ENCODE results near the gene WIPF3.

Gene WIPF3

GRCh38 chr7:29935111-29935510 is 128.8 kb downstream of the WIPF3 start:
- Histone ChIP-seq H3K9ac (ENCODE audit: low read depth, low read length) (no peak overlapping the region), H3K36me3 (ENCODE audit: control insufficient read depth, insufficient read depth, low read length) (peaks cover 80% of the 10 kb centered on the region), H3K4me3 (ENCODE audit: low read depth, low read length) (no peak overlapping the region), H3K9me3 (ENCODE audit: control insufficient read depth, insufficient read depth, low read length) (0 out of 2 replicates have a peak, but pooled peaks cover 4% of the 10 kb centered on the region), H3K27me3 (ENCODE audit: control insufficient read depth, insufficient read depth, low read length) (no peaks in the 10 kb centered on the region), H3K27ac (ENCODE audit: low read depth, low read length) (no peak overlapping the region), H3K4me1 (ENCODE audit: control insufficient read depth, insufficient read depth, low read length) (no peaks in the 10 kb centered on the region)

- H3K4me3 ChIP-seq (ENCODE audit: low read depth, low read length), result no peak overlapping the region
- H3K9me3 ChIP-seq (ENCODE audit: control insufficient read depth, insufficient read depth, low read length), result 0 out of 2 replicates have a peak, but pooled peaks cover 4% of the 10 kb centered on the region
- no peaks in the 10 kb centered on the region for H3K4me1 ChIP-seq (ENCODE audit: control insufficient read depth, insufficient read depth, low read length)
- no peak overlapping the region for H3K27ac ChIP-seq (ENCODE audit: low read depth, low read length)
- no peaks in the 10 kb centered on the region for H3K27me3 ChIP-seq (ENCODE audit: control insufficient read depth, insufficient read depth, low read length)
- H3K9ac ChIP-seq (ENCODE audit: low read depth, low read length), result no peak overlapping the region
- peaks cover 87% of the 10 kb centered on the region for H3K36me3 ChIP-seq (ENCODE audit: control insufficient read depth, insufficient read depth, low read length)
These were observed 130.8 kb downstream of the WIPF3 start for GRCh38 chr7:29937132-29937531.

- Histone ChIP-seq H3K27me3 (ENCODE audit: control insufficient read depth, insufficient read depth, low read length) (no peaks in the 10 kb centered on the region), H3K9me3 (ENCODE audit: control insufficient read depth, insufficient read depth, low read length) (0 out of 2 replicates have a peak, but pooled peaks cover 4% of the 10 kb centered on the region), H3K4me3 (ENCODE audit: low read depth, low read length) (no peak overlapping the region), H3K9ac (ENCODE audit: low read depth, low read length) (no peak overlapping the region), H3K27ac (ENCODE audit: low read depth, low read length) (no peak overlapping the region), H3K36me3 (ENCODE audit: control insufficient read depth, insufficient read depth, low read length) (peaks cover 95% of the 10 kb centered on the region), H3K4me1 (ENCODE audit: control insufficient read depth, insufficient read depth, low read length) (no peaks in the 10 kb centered on the region)
These were observed 133.9 kb downstream of the WIPF3 start for GRCh38 chr7:29940199-29940598.

- H3K27ac ChIP-seq (ENCODE audit: low read depth, low read length), result no peak overlapping the region
- peaks cover 91% of the 10 kb centered on the region for H3K36me3 ChIP-seq (ENCODE audit: control insufficient read depth, insufficient read depth, low read length)
- no peaks in the 10 kb centered on the region for H3K4me1 ChIP-seq (ENCODE audit: control insufficient read depth, insufficient read depth, low read length)
- no peaks in the 10 kb centered on the region for H3K27me3 ChIP-seq (ENCODE audit: control insufficient read depth, insufficient read depth, low read length)
- no peaks in the 10 kb centered on the region for H3K9me3 ChIP-seq (ENCODE audit: control insufficient read depth, insufficient read depth, low read length)
- no peak overlapping the region for H3K9ac ChIP-seq (ENCODE audit: low read depth, low read length)
- H3K4me3 ChIP-seq (ENCODE audit: low read depth, low read length), result no peak overlapping the region
These were observed 139.0 kb downstream of the WIPF3 start for GRCh38 chr7:29945259-29945809.

- Histone ChIP-seq H3K4me3 (ENCODE audit: low read depth, low read length) (no peak overlapping the region), H3K9ac (ENCODE audit: low read depth, low read length) (no peak overlapping the region), H3K27me3 (ENCODE audit: control insufficient read depth, insufficient read depth, low read length) (no peaks in the 10 kb centered on the region), H3K4me1 (ENCODE audit: control insufficient read depth, insufficient read depth, low read length) (no peaks in the 10 kb centered on the region), H3K9me3 (ENCODE audit: control insufficient read depth, insufficient read depth, low read length) (no peaks in the 10 kb centered on the region; the same call in 1 of the 2 replicates), H3K36me3 (ENCODE audit: control insufficient read depth, insufficient read depth, low read length) (peaks cover 91% of the 10 kb centered on the region), H3K27ac (ENCODE audit: low read depth, low read length) (no peak overlapping the region)
These were observed 140.3 kb downstream of the WIPF3 start for GRCh38 chr7:29946428-29947186.

- no peaks in the 10 kb centered on the region; the same call in 1 of the 2 replicates for H3K9me3 ChIP-seq (ENCODE audit: control insufficient read depth, insufficient read depth, low read length)
- H3K36me3 ChIP-seq (ENCODE audit: control insufficient read depth, insufficient read depth, low read length), result peaks cover 91% of the 10 kb centered on the region
- H3K4me1 ChIP-seq (ENCODE audit: control insufficient read depth, insufficient read depth, low read length), result no peaks in the 10 kb centered on the region
- H3K9ac ChIP-seq (ENCODE audit: low read depth, low read length), result no peak overlapping the region
- no peak overlapping the region for H3K27ac ChIP-seq (ENCODE audit: low read depth, low read length)
- no peak overlapping the region for H3K4me3 ChIP-seq (ENCODE audit: low read depth, low read length)
- no peaks in the 10 kb centered on the region for H3K27me3 ChIP-seq (ENCODE audit: control insufficient read depth, insufficient read depth, low read length)
These were observed 142.3 kb downstream of the WIPF3 start for GRCh38 chr7:29948587-29948986.

- Histone ChIP-seq H3K27me3 (ENCODE audit: control insufficient read depth, insufficient read depth, low read length) (no peaks in the 10 kb centered on the region), H3K36me3 (ENCODE audit: control insufficient read depth, insufficient read depth, low read length) (peaks cover 91% of the 10 kb centered on the region), H3K4me3 (ENCODE audit: low read depth, low read length) (no peak overlapping the region)
These were observed 144.2 kb downstream of the WIPF3 start for GRCh38 chr7:29950480-29950879.

GRCh38 chr7:29951206-29951605 is 144.9 kb downstream of the WIPF3 start:
- Histone ChIP-seq H3K9me3 (ENCODE audit: control insufficient read depth, insufficient read depth, low read length) (no peaks in the 10 kb centered on the region; the same call in 1 of the 2 replicates), H3K36me3 (ENCODE audit: control insufficient read depth, insufficient read depth, low read length) (peaks cover 87% of the 10 kb centered on the region), H3K9ac (ENCODE audit: low read depth, low read length) (no peak overlapping the region), H3K27me3 (ENCODE audit: control insufficient read depth, insufficient read depth, low read length) (no peaks in the 10 kb centered on the region), H3K27ac (ENCODE audit: low read depth, low read length) (no peak overlapping the region), H3K4me3 (ENCODE audit: low read depth, low read length) (no peak overlapping the region), H3K4me1 (ENCODE audit: control insufficient read depth, insufficient read depth, low read length) (no peaks in the 10 kb centered on the region)

More at GRCh38 chr7:29950480-29950879, 144.2 kb downstream of the WIPF3 start:
- Histone ChIP-seq H3K9ac (ENCODE audit: low read depth, low read length) (no peak overlapping the region), H3K27ac (ENCODE audit: low read depth, low read length) (no peak overlapping the region), H3K9me3 (ENCODE audit: control insufficient read depth, insufficient read depth, low read length) (no peaks in the 10 kb centered on the region; the same call in 1 of the 2 replicates), H3K4me1 (ENCODE audit: control insufficient read depth, insufficient read depth, low read length) (no peaks in the 10 kb centered on the region)

- Histone ChIP-seq H3K9ac (ENCODE audit: low read depth, low read length) (no peak overlapping the region), H3K27me3 (ENCODE audit: control insufficient read depth, insufficient read depth, low read length) (no peaks in the 10 kb centered on the region)
These were observed 147.5 kb downstream of the WIPF3 start for GRCh38 chr7:29953726-29954347.

GRCh38 chr7:29955075-29955792 is 148.9 kb downstream of the WIPF3 start:
- peaks cover 16% of the 10 kb centered on the region for H3K4me1 ChIP-seq (ENCODE audit: control insufficient read depth, insufficient read depth, low read length)
- no peaks in the 10 kb centered on the region; the same call in 1 of the 2 replicates for H3K9me3 ChIP-seq (ENCODE audit: control insufficient read depth, insufficient read depth, low read length)
- H3K27me3 ChIP-seq (ENCODE audit: control insufficient read depth, insufficient read depth, low read length), result no peaks in the 10 kb centered on the region
- no peak overlapping the region for H3K4me3 ChIP-seq (ENCODE audit: low read depth, low read length)
- no peak overlapping the region for H3K9ac ChIP-seq (ENCODE audit: low read depth, low read length)
- peaks cover 61% of the 10 kb centered on the region for H3K36me3 ChIP-seq (ENCODE audit: control insufficient read depth, insufficient read depth, low read length)
- H3K27ac ChIP-seq (ENCODE audit: low read depth, low read length), result no peak overlapping the region

More at GRCh38 chr7:29953726-29954347, 147.5 kb downstream of the WIPF3 start:
- H3K27ac ChIP-seq (ENCODE audit: low read depth, low read length), result no peak overlapping the region
- H3K9me3 ChIP-seq (ENCODE audit: control insufficient read depth, insufficient read depth, low read length), result no peaks in the 10 kb centered on the region; the same call in 1 of the 2 replicates
- H3K4me1 ChIP-seq (ENCODE audit: control insufficient read depth, insufficient read depth, low read length), result peaks cover 14% of the 10 kb centered on the region
- H3K36me3 ChIP-seq (ENCODE audit: control insufficient read depth, insufficient read depth, low read length), result peaks cover 69% of the 10 kb centered on the region
- H3K4me3 ChIP-seq (ENCODE audit: low read depth, low read length), result no peak overlapping the region

Measured in HUES48 (cell line).